Endometrial microvascular endothelial cells (primary cell): Measurements from ENCODE around the gene EGFL7. TPM values are rescaled to one million over a fixed set of nuclear protein-coding genes. Genes with fewer than 3 reads are reported as not detected.

Experiments
- in situ Hi-C: cut with HindIII; loops from 2 replicates; pipeline ENCODE4 v1.10.0; 2017; ENCODE audit warnings: low sequenced_read_pairs, low pct_unique_long_range_greater_than_20kb; ENCODE audit errors: inconsistent ontology term
- total RNA-seq: library from RNA; depleted of rRNA; stranded (reverse); fragments of >200 nt; gene quantifications from one replicate; pipeline ENCODE4 v1.2.3, GENCODE V29; 2015; ENCODE audit errors: inconsistent ontology term

EGFL7 gene
- total RNA-seq, 1 donor from 2014 or later: 1,333 TPM

GRCh38 chr9:136690806-136691261, 28.1 kb downstream of the EGFL7 start:
- in situ Hi-C loops: no loop called here

- in situ Hi-C loops: no loop called here
Observed at GRCh38 chr9:136691316-136692184, 28.8 kb downstream of the EGFL7 start.

- in situ Hi-C loops: no loop called here
Observed at GRCh38 chr9:136692185-136693134, 29.7 kb downstream of the EGFL7 start.

GRCh38 chr9:136693135-136693489, 30.4 kb downstream of the EGFL7 start:
- in situ Hi-C loops: no loop called here

- in situ Hi-C loops: no loop called here
Observed at GRCh38 chr9:136693490-136694162, 30.9 kb downstream of the EGFL7 start.

- in situ Hi-C loops: no loop called here
Observed at GRCh38 chr9:136694163-136694871, 31.6 kb downstream of the EGFL7 start.

- in situ Hi-C loops: no loop called here
Observed at GRCh38 chr9:136694872-136695247, 32.1 kb downstream of the EGFL7 start.

- in situ Hi-C loops: no loop called here
Observed at GRCh38 chr9:136695435-136695895, 32.7 kb downstream of the EGFL7 start.

GRCh38 chr9:136695955-136696354, 33.2 kb downstream of the EGFL7 start:
- in situ Hi-C loops: no loop called here

- in situ Hi-C loops: no loop called here
Observed at GRCh38 chr9:136696502-136696901, 33.8 kb downstream of the EGFL7 start.

GRCh38 chr9:136697146-136697820, 34.6 kb downstream of the EGFL7 start:
- in situ Hi-C loops: no loop called here

GRCh38 chr9:136697821-136698526, 35.3 kb downstream of the EGFL7 start:
- in situ Hi-C loops: no loop called here

- in situ Hi-C loops: no loop called here
Observed at GRCh38 chr9:136698635-136699246, 36.0 kb downstream of the EGFL7 start.

GRCh38 chr9:136700304-136700703, 37.6 kb downstream of the EGFL7 start:
- in situ Hi-C loops: no loop called here

- in situ Hi-C loops: no loop called here
Observed at GRCh38 chr9:136700959-136701667, 38.4 kb downstream of the EGFL7 start.

- in situ Hi-C loops: no loop called here
Observed at GRCh38 chr9:136701668-136702053, 38.9 kb downstream of the EGFL7 start.
